HG02973 (cell line): ENCODE data around the gene CSMD2.

Source experiments
- ATAC-seq: cut with Tn5 transposase; IDR thresholded peaks from one replicate; pipeline ENCODE4 v1.9.1; 2021; ENCODE audit warnings: moderate library complexity; ENCODE audit not compliant: unreplicated experiment

The CSMD2 gene

DNA sequence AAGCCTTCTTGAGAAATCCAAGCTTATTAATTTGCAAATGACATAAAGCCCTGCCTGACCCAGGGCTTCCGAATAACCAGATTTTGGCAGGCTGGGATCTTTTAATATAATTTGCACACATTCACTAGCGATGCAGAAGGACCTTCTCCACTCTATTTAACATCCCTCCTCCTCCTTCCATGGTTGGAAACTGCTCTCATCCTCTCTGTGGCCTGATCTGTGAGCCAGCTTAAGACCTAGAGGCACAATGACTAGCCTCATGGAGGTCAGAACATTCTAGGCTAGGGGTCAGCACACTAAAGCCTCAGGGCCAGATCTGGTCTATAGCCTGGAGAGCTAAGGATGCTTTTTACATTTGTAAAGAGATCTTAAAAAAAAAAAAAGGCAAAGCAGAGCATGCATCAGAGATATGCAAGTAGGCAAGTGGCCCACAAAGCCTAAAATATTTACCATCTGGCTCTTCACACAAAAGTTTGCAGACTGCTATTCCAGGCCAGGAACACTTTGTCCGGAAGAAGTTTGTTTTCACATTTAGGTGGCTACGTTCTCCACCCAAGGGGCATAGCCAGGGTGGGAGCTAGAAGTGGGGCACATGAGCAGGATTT, 439.4 kb downstream of the CSMD2 start:
- ATAC-seq: no peak

DNA sequence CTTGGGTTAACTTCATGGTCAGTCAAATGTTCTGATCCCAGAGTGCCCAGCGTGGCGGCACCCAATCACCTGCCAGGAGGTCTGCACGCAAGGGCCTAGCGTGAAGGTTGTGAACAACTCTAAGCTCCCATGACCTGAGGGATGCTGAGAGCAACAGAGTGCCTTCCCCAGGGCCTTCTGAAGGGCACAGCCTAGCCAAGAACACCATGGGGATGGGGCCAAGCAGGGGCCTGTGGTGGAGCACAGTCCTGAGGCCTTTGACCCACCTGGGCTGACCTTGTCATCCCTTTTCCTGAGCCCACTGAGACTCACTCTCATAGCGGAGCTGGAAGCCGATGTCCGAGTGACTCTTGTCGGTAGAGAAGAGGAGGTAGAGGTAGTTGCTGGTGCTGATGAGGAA, 440.0 kb downstream of the CSMD2 start:
- ATAC-seq: no peak

DNA sequence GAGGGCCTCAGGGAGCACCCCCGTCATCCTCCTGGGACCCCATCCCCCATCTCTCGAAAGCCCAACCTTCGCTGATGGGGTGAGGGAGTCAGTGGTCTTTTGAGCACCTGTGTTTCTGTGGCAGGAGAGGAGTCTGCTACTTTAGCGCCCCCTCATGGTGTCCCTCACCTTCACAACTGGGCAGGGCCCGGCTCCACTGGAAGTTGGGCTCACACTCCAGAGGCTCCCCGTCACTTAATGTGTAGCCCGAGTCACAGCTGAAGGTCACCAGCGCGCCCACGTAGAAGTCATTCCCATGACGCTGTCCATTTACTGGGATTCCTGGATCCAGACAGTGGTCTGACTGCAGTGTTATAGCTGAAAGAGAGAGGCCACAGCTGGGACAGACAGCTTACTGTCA, 440.7 kb downstream of the CSMD2 start:
- no peak for ATAC-seq

DNA sequence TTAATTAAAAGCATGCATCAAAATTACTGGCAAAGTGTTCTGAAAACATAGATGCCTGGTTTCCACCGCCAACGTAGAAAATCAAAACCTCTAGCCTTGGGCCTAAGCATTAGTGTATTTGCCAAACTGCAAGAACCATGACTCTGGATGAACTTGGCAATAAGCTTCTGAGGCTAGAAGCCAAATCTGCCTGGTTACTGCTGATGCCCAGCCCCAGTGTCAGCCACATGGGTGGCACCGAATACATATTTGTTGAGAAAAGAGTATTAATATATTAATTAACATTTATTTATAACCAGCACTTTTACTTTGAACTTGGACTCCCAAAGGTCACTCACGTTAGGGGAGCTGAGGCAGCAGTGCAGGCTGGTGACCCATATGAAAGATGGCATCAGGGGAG, 441.8 kb downstream of the CSMD2 start:
- ATAC-seq: no peak

DNA sequence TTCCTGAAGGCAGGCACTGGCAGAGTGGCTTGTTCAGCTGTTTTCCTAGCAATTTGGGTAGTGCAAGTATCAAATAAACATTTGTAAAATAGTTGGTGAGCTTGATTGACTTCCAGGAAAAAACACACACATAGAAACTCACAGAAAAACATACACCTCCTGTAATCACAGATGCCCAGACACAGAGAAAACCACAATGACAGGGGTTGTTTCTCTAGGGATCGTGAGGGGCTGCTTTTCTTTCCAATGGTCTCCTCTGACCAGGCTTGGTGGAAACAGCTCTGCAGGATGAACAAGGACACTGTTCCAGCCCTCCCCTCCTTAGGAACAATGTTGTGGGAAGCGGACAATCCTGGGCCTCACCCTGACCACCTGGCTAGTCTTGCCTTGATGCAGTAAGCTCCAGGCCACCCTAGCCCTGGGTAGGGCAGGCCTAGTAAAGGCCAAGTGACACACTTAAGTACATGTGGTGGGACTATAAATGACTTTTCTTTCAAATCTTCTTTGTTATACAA, 443.7 kb downstream of the CSMD2 start:
- no peak for ATAC-seq

DNA sequence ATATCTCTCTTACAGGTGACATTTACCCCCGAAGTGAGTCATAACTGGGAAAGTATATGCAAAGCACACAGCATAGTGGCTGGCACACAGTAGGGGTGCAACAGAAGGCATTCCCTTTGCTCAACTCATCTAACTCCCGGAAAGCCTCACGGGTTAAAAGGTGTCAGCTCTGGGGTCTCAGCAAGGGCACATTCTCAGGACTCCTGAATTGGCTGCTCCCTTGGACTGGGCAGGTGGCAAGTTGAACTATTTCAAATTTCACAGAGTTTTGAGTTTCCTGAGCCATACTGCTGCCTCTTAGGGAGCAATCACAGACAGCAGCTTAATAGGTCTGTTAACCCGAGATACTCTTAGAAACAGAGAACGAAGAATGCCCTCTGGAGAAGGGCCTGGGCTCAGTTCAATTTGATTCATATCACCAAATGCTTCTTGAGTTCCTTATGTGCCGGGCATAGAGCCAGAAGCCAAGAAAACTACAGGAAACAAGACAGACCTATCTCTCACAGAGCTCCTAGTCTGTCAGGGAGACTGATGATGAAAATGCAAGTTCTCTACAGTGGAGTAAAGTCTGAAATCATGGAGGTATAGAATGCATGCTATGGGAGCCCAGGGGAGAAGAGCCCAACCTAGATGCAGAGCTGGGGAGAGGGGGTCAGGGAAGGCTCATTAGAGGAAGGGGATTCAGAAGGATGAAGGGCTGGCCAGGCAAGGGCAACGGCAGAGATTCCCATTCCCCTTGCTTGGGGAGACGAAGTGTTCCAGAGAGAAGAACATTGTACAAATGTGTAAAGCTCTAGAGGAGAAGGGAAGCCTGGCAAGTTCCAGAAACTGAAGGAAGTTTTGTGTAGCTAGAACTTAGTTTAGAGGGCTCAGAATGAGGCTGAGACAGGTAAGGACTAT, 445.0 kb downstream of the CSMD2 start:
- ATAC-seq: no peak

DNA sequence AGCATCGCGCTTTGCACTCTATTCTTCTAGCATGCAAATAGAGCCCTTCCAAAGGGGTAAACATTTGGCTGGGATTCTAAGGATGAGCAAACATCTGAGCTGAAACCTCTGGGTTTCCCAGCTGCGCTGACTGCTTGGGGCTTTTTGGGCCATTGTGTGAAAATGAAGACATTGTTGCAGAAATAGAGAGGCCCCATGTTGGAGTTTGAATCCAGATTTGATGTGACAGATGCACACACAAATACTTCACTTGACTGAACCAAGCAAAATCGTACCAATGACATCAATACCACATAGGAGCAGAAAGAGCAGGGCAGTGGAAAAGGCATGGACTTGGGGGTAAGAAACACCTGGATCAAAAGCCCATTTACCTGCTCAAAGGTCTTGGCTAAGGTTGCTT, 445.7 kb downstream of the CSMD2 start:
- no peak for ATAC-seq

DNA sequence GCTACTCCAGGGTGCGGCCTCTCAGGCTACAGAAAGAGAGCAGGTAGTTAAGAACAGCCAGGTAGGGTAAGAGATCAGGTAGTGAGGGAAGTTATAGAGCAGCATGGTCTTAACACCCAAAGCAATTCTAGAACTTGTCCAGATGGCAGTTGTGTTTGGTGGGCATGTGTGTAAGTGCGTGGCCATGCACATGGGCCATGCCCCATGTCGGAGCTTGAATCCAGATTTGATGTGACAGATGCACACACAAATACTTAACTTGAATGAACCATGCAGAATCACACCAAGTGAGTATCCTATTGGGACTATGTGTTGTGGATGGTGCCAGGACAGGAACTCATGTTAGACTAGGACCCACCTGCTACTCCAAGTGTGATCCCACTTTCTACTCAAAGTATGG, 446.8 kb downstream of the CSMD2 start:
- ATAC-seq: no peak

DNA sequence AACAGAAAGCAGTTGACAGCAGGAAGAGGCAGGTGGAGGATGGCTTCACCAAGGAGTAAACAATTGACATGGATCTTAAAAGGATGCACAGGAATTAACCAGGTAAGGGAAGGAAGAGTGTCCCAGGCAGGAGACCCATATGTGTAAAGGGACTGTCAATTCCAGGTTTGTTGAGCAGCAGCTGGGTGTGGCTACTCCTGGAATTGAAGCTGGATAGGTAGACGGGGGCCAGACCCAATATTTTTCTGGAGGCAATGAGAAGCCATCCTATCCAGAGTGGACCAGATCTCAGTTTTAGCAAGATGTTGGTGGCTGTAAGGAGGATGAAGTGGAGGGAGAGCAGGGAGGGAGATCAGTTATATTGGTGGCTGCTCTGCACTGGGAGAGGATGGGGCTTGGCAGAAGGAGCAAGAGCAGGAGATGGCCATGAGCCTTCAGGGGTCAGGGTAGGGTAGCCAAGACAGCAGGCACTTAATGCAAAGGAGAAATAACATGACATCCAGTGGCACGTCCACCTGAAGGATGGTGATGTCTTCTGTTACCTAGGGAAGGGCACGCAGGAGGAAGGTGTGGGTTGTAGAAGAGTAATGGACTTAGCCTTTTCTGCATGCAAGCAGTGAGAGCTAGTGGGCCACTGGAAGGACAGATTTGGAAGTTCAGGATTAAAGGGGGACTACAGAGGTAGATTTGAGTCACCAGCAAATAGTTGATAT, 447.9 kb downstream of the CSMD2 start:
- ATAC-seq: no peak

DNA sequence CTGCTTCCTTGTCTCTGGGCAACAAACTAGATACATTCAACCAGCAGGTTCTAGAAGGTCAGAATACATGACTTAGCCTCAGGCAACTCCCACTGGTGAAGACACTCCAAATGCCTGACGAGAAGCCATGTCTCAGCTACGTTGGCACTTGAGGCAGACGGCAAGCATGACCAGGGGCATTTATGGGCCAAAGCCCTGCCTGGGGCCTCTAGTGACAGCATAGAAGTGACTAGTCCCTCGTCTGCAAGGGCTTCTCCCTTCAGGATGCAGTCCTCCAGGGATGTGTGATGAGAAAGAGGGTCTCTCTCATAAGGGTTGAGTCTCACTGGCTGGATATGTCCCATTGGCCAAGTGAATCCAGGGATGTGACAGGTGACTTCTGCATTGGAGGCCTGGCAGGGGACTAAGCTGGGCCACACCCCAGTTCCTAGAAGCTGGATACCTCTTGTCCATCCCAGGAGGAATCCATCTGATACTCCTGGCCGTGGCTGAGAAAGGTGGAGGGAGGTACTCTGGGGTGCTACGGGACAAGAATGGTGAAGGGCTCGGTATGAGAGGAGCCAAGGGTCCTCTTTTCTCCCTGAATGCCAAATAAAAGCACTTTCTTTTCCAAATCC, 449.7 kb downstream of the CSMD2 start:
- no peak for ATAC-seq

DNA sequence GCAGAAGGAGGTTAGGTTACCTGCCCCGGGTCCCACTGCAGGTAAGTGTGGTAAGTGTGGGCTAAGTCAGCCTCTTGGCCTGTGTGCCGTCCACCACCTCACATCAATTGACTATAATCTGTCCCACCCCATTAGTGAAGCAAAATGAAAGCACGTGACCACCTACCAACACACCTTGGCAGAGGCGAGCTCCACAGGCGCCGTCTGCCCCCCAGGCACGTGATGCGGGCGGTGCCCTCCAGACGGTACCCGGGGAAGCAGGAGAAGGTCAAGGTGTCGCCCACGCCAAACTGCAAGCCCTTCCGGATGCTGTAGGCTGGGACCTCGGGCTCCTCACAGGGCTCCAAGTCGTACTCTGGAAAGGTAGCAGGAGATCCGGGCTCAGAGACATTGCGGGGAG, 450.6 kb downstream of the CSMD2 start:
- no peak for ATAC-seq

DNA sequence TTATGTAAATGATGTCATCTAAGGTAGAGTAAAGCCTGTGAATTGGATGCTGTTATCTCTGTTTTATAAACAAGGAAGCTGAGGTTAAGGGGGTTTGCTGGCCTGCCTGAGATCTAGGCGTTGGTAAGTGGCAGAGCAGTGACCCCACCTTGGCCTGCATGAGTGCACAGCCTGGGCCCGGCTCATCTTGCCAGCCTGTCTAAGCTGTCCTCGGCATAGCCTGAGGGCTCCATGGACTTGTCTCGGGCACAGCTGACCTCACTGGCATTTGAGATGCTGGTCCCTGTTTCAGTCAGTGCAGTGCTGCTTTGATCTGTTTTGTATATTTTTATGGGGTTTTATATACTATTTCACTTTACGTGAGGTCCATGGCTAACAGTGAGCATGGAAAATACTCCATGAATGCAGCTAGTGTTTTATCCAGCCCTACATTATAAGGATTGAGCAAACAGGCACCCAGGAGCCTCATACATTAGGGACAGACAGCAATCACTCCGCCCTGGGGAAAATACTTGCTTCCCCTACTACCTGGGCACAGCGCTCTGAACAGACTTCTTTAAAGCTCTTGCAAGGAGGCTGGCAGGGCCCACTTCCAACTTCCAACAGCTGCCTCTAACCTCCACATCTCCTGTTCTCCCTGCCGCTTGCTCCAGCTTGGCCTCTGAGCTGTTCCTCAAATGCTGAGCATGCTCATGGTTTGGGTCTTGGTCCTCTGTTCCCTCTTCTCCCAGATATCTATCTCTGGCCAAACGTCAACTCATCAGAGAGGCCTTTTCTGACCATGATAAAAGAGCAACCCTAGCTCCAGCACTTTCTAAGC, 451.8 kb downstream of the CSMD2 start:
- no peak for ATAC-seq

DNA sequence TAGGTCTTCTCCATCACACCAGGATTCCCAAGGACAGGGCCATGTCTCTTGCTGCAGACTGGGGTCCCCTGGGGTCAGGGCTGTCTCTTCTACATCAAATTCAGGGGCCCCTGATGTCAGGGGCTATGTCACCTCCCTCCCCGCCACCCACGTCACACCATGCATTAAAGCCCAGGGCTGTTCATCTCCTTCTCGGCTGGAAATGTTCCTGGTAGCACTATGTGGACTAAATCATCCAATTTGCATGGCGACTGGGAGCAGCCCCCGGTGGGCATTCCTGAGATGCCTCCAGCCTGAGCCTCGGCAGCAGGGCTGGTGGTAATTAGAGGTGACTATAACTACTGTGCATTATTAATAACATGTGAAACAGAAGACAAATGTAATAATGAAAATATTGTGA, 452.8 kb downstream of the CSMD2 start:
- no peak for ATAC-seq

DNA sequence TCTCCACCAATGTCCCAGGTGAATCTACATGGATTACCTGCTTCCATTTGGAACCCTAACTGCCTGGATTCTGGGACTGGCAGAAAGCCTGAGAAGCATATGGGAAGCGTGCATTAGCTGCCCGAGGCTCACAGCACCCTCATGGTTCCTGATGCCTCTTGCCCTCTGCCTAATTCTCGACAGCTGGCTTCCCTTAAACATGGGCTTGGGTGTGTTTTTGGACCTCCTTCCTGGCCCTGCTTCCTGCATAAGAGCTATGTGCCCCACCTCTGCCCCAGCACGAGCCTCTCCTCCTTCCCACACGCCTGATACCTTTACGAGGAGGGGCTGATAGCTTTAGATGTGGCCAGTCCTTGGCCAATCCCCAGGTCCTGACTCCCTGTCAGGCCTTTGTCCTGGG, 453.5 kb downstream of the CSMD2 start:
- ATAC-seq: no peak

DNA sequence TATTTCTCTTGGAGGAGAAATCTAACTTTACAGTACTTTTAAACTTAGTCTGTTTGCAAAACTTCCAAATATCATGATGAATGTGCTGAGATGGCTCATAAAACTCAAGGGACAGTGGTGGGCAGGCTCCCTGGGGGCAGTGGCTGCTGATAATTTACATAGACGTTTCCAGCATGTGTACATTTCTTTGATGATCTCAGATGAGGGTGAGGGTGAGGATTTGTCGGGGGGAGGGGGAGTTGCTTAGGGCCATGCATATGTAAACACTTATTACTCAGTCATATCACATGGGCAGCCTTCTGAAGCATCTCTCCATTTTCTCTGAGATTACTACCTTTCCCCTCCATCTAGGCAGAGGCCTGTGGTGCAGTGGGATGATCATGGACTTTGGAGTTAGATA, 454.1 kb downstream of the CSMD2 start:
- ATAC-seq: no peak

DNA sequence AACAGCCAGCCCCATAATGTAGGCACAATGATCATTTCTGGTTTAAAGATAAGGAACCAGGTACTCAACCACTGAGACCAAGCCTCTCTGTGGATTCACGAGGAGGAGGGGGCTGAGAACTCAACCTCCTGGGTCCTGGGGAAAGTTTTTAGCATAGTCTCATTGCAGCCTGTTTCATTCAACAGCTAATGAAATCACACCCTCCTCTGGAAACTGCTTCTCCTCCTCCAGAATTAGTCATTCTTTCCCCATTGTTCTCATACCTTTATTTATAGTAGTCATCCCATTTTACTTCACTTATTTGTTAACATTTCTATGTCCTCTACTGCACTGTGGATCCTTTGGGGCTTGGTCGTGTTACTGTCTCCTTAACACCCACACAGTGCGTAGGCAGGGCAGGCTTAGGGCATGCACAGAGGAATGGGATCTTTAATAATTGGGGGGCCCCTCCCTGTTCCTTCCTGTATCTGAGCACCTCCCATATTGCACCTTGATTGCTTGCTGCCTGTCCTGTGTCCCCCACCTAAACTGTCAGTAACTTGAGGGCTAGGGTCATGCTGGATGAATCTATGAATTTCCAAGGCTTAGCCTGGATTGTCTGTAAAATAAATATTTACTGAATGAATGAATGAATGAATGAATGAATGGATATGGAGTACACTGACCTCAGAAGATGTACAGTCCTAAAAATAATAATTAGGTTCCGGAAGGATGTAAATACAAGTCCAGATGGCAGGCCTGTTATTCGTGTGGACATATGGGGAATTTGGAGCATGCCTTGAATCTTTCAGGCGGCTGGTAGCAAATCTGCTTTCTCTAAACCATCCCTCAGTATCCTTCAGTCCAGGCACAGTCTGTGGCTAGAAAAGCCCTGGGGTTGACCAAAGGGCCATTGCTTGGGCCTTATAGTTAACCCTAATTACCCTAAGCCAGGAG, 455.0 kb downstream of the CSMD2 start:
- no peak for ATAC-seq

DNA sequence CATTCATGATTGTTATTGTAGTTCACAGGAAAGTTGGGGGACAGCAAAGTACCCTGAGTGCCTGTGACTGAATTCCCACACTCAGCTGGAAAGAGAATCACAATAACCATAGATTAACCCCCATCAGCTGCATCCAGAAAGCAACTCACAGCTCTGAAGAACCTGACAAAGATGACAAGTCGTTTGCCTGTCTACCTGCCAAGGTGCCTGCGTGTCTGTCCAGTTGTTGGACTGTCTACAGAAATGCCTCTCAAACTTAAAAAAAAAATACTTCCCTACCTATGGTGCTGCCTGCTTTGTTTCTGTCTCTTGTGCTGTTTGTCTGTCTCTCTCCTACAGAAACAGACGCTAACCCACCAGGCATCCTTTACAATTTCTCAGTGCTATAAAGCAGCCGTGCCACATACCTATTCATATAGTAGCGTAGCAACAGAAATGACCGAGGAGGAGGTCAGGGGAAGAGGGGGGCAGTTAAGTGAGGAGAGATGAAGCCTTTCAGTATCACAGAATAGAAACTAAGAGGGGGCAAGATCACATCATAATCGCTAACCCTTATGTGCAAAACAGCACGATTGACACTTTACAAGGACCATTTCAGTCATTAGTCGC, 455.8 kb downstream of the CSMD2 start:
- ATAC-seq: no peak

DNA sequence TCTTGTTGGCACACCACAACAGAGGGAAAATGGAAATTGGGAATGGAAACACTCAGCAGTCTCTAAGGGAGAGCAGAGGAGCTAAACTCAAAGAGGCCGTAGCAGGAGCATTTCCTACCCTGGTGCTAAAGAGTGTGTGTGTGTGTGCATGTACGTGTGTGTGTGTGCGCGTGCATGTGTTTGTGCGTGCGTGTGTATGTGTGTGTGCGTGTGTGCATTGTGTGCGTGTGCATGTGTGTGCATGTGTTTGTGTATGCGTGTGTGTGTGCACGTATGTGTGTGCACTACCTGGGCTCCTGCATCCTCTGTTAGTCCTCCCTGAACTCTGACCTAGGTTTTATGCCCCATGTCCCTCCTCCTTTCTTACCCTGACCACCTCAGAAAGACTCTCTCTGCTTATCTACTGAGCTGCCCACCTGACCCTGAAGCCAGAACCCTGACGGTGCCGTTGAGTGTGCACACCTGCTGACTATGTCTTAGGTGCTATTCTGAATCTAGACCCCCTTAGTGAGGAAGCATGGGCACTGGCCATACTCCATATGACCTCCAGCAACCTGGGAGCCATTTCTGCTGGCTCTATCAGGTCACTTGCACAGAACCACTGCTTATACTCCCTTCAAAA, 458.3 kb downstream of the CSMD2 start:
- no peak for ATAC-seq

DNA sequence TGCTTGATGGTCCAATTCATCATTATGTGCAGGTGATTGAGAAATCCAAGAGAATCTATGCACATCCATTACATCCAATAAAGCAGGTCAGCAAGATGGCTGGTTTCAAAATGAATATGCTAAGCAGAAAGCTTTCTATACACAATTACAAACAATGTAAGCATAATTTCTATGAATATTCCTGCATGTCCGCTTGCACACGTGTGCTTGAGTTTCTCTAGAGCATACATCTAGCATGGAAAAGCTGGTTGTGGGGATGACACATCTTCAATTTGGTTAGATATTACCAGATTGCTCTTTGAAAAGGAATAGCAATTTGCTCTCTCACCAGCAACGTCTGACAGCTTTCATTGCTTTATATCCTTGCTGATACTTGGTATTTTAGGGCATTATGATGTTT, 461.6 kb downstream of the CSMD2 start:
- no peak for ATAC-seq
